SW480 (cell line): ENCODE measurements around the gene RAB7A.

Experiments used
- DNase-seq: peaks from one replicate; pipeline ENCODE4 v3.0.0-alpha.2; 2016; ENCODE audit warnings: low spot score

RAB7A gene

GRCh38 chr3:128726023-128727016 is at the start of gene RAB7A:
Gene RAB7A (plus strand): TSS chr3:128726183. CDS start chr3:128795368, 69,185 bp downstream.
- DNase-seq: peak; percentile 97

- no peak for DNase-seq
Observed at GRCh38 chr3:128679338-128679737, 46.6 kb upstream of the RAB7A start.

- DNase-seq: peak; percentile 97
Observed at GRCh38 chr3:128680603-128681368, 45.2 kb upstream of the RAB7A start.

GRCh38 chr3:128681369-128681829 is 44.6 kb upstream of the RAB7A start:
- DNase-seq: peak; percentile 36

- no peak for DNase-seq
Observed at GRCh38 chr3:128683957-128684356, 42.0 kb upstream of the RAB7A start.

- DNase-seq: no peak
Observed at GRCh38 chr3:128684986-128685726, 40.8 kb upstream of the RAB7A start.

- DNase-seq: no peak
Observed at GRCh38 chr3:128686465-128686864, 39.5 kb upstream of the RAB7A start.

- DNase-seq: no peak
Observed at GRCh38 chr3:128689060-128689459, 36.9 kb upstream of the RAB7A start.

- DNase-seq: no peak
Observed at GRCh38 chr3:128693696-128694095, 32.3 kb upstream of the RAB7A start.

- DNase-seq: no peak
Observed at GRCh38 chr3:128697341-128697740, 28.6 kb upstream of the RAB7A start.

GRCh38 chr3:128698211-128699047 is 27.6 kb upstream of the RAB7A start:
- peak; percentile 60 for DNase-seq

- DNase-seq: no peak
Observed at GRCh38 chr3:128701342-128702212, 24.4 kb upstream of the RAB7A start.

- DNase-seq: no peak
Observed at GRCh38 chr3:128702391-128702790, 23.6 kb upstream of the RAB7A start.

- no peak for DNase-seq
Observed at GRCh38 chr3:128703561-128703960, 22.4 kb upstream of the RAB7A start.

GRCh38 chr3:128706086-128706615 is 19.8 kb upstream of the RAB7A start:
- no peak for DNase-seq

GRCh38 chr3:128707928-128708494 is 18.0 kb upstream of the RAB7A start:
- DNase-seq: no peak

GRCh38 chr3:128709038-128709437 is 16.9 kb upstream of the RAB7A start:
- DNase-seq: no peak

- DNase-seq: no peak
Observed at GRCh38 chr3:128709506-128710210, 16.3 kb upstream of the RAB7A start.
